GM12874 (cell line): ENCODE results near the gene KDM4C.

Experiments
- TF ChIP-seq, protein P1 (sequence below): IDR thresholded peaks from 2 replicates; pipeline ENCODE4 v1.5.1; 2011; ENCODE audit warnings: low read depth, mild to moderate bottlenecking, control low read depth, low read length, moderate library complexity; ENCODE audit not compliant: insufficient read depth

KDM4C gene

DNA sequence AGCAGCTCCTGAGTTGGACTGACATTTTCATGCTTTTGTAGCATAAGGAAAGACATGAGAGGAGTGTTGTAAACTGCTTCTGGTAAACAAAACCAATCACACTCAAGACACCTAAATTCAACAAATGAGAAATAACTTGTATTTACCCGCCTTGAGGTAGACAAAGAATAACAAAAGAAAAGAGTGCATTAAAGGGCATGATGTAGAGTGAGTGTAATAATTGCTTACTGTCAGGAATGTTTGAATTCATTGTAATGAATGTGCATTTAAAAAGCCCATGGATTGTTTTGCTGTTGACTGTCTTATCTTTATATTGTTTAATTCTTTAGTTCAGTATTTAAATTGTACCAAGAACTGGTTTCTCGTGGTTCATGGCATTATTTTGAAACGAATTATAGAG is 61.8 kb downstream of the KDM4C start:
- TF ChIP-seq, protein P1, sequence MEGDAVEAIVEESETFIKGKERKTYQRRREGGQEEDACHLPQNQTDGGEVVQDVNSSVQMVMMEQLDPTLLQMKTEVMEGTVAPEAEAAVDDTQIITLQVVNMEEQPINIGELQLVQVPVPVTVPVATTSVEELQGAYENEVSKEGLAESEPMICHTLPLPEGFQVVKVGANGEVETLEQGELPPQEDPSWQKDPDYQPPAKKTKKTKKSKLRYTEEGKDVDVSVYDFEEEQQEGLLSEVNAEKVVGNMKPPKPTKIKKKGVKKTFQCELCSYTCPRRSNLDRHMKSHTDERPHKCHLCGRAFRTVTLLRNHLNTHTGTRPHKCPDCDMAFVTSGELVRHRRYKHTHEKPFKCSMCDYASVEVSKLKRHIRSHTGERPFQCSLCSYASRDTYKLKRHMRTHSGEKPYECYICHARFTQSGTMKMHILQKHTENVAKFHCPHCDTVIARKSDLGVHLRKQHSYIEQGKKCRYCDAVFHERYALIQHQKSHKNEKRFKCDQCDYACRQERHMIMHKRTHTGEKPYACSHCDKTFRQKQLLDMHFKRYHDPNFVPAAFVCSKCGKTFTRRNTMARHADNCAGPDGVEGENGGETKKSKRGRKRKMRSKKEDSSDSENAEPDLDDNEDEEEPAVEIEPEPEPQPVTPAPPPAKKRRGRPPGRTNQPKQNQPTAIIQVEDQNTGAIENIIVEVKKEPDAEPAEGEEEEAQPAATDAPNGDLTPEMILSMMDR = no peak

DNA sequence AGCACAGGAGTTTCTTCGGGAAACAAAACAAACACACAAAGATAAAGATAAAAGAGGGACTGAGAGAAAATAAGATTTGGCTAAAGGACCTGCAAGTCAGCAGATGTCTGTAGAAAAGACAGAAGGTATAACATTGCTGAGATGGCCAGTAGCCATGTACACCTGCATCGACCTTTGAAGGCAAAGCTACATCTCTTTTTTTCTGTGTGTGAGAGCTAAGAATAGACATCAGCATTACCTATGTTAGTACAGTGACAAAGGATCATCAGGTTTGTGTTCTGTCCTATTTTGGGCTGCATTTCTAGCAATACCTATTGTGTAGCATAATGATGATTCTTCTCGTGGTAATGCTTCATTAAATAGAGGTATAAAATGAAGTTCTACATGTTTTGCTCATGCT is 64.9 kb downstream of the KDM4C start:
- TF ChIP-seq, protein P1 = no peak

DNA sequence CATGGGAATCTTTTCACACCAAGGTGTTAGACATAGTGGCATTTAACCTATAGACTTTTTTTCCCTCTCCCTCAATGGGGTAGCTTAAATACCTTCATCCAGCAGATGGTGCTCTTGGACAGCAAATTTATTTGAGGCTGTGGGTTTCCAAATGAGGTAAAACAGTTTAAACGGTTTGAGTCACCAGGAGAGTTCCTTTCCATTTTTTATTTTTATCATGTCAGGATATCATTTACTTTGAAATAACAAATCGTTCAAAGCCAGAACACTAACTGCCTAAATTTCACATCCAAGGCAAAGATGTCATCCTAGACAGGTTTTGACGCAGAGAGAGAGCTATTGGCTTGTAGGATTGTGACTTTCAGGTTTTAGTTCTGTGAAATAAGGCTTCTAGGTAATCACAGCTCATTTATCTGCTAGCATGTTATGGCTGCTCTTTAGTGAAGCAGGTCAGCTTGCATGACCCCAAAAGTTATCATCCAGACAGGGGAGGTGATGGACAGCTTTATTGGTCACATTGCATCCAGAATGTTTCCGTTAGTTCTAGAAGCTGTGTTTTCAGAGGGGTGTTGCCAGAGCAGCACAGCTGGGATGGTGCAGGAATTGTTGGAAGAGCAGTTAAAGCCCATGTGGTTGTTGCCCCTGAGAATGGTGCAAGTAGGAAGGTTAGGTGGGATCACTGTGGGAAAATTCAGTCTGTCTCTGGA is 69.8 kb downstream of the KDM4C start:
- TF ChIP-seq, protein P1 = peak; percentile 31; the same call in 1 of the 2 replicates

DNA sequence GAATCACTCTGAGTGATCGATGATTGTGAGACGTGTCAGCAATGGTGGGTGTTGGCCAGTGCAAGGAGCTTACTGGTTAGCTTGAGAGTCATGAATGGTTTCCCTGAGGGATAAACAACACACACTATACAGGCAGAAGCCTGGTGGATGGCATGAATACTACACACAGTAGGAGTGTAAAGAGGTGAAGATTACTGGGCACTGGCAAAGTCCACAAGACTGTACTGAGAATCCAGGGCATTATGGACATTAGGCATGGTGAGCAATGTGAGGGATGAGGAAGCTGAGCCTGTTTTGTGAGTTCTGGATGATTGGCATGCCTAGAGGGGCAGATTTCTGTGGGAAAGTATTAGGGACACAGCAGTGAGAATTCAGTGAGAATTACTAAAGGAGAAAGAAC is 71.3 kb downstream of the KDM4C start:
- TF ChIP-seq, protein P1 = no peak

DNA sequence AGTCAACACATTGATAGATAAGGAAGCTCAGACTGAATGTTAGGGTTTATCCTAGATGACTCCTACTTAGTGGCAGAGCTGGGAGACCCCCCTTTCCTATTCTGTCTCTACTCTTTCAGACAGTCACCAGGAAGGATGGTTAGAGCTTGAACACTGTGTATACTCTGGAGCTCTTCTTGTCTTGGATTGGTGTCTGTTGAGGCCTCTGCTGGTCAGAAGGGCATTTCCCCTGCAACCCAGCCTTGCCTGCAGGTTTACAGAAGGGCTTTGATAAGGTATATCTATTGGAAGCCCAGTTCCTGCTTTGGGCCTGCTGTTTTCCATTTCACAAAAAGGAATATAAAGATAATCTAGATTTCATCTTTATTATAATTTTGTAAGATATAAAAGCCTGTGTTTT is 71.8 kb downstream of the KDM4C start:
- TF ChIP-seq, protein P1 = no peak

DNA sequence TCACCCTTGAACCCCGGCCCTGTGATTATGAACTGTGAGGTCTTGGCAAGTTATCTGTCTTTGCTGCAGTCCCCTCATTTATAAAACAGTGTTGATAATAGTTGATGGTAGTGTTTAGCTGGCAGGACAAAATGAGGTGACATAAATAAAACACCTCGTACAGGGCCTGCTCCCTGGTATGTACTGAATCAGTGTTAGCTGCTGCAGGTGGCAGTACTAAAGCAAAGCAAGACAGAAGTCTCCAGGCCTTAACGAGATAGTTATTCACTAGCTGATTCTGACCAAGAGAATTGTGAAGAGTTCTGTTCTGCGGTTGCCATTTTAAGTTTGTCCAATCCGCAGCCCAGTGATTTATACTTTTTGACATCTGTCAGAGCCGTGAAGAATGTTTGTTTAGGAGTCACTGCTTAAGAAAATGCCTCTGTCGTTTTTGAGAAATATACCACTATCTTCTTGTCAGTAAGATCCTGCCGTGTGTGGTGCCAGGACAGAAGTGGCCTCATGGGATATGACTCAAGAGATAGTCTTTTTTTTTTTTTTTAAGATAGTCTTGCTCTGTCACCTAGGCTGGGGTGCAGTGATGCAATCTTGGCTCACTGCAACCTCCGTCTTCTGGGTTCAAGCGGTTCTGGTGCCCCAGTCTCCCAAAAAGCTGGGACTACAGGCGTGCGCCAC is 75.9 kb downstream of the KDM4C start:
- TF ChIP-seq, protein P1 = no peak

DNA sequence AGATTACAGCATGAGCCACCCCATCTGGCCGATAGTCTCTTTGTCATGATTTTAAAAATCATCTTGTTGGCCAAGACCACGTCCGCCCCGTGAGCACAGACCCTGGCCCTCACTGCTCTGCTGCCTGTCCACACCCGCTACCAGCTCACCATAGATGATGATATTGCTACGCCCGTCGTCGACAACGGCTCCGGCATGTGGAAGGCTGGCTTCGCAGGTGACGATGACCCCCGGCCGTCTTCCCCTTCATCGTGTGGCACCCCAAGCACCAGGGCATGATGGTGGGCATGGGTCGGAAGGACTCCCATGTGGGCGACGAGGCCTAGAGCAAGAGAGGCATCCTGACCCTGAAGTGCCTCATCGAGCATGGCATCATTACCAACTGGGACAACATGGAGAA is 76.5 kb downstream of the KDM4C start:
- TF ChIP-seq, protein P1 = no peak
